ENCODE data around the gene MIPOL1. TPM values are rescaled to one million over a fixed set of nuclear protein-coding genes. Genes with fewer than 3 reads are reported as not detected.

Gene MIPOL1
- total RNA-seq, 1 donor from 2014 or later, result not detected

DNA sequence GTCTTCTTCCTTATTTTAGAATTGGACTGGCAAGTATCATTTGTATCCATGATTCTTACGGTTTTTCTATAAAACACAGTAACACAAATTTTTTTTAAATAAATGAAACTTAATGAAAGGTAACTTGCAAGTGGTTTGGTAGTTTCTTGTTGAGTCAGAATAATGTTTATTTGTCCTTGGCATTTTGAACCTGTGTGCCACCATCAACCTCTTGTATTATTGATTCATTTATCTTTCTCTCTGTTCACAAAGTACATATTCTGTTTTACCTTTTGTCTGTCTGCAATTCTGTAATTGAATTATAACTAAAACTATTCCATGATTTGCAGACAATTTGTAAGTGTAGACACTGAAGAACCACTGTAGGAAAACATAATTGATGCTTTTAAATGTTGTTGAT, 54.7 kb downstream of the MIPOL1 start:
- CTCF ChIA-PET, result no interaction called here
- H3K4me1 Mint-ChIP-seq, result no peaks in the 10 kb centered on the region
- intact Hi-C loops (cut with micrococcal nuclease), result no loop called here
- DNase-seq, result no peak
- H3K27ac Mint-ChIP-seq, result no peak overlapping the region
- no peaks in the 10 kb centered on the region for H3K9me3 Mint-ChIP-seq
- POLR2A ChIA-PET, result no interaction called here
- ATAC-seq (ENCODE audit: low read depth), result no peak
- no peaks in the 10 kb centered on the region for H3K27me3 Mint-ChIP-seq
- H3K4me3 Mint-ChIP-seq, result no peak overlapping the region
- TF ChIP-seq, protein P1, sequence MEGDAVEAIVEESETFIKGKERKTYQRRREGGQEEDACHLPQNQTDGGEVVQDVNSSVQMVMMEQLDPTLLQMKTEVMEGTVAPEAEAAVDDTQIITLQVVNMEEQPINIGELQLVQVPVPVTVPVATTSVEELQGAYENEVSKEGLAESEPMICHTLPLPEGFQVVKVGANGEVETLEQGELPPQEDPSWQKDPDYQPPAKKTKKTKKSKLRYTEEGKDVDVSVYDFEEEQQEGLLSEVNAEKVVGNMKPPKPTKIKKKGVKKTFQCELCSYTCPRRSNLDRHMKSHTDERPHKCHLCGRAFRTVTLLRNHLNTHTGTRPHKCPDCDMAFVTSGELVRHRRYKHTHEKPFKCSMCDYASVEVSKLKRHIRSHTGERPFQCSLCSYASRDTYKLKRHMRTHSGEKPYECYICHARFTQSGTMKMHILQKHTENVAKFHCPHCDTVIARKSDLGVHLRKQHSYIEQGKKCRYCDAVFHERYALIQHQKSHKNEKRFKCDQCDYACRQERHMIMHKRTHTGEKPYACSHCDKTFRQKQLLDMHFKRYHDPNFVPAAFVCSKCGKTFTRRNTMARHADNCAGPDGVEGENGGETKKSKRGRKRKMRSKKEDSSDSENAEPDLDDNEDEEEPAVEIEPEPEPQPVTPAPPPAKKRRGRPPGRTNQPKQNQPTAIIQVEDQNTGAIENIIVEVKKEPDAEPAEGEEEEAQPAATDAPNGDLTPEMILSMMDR (IDR thresholded peaks at IDR 0.05), result no peak
- H3K36me3 Mint-ChIP-seq (ENCODE audit: low read depth), result no peaks in the 10 kb centered on the region

DNA sequence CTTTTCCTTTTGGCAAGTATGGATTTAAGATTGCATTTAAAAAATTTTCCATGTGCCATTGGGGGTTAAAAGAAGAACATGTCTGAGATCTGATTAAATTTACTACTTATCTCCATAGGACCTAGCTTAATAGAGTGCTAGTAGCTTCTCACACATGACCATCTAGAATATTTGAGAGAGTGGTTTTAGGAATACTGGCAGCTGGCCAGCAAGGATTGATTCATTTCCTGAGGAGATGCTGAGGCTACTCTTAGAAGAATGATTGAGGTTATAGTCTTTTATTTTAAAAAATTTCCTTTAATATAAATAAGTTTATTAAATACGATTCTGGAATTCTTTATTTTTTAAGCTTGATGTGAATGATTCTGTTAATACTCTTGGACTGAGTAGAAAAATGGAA, 56.2 kb downstream of the MIPOL1 start:
- DNase-seq, result no peak
- Mint-ChIP-seq H3K27ac (no peak overlapping the region), H3K36me3 (ENCODE audit: low read depth) (no peaks in the 10 kb centered on the region), H3K4me3 (no peak overlapping the region), H3K27me3 (no peaks in the 10 kb centered on the region), H3K9me3 (no peaks in the 10 kb centered on the region), H3K4me1 (no peaks in the 10 kb centered on the region)
- POLR2A ChIA-PET, result no interaction called here
- intact Hi-C loops (cut with micrococcal nuclease), result no loop called here
- CTCF ChIA-PET, result no interaction called here
- ATAC-seq (ENCODE audit: low read depth), result no peak
- TF ChIP-seq, protein P1 (IDR thresholded peaks at IDR 0.05), result no peak

DNA sequence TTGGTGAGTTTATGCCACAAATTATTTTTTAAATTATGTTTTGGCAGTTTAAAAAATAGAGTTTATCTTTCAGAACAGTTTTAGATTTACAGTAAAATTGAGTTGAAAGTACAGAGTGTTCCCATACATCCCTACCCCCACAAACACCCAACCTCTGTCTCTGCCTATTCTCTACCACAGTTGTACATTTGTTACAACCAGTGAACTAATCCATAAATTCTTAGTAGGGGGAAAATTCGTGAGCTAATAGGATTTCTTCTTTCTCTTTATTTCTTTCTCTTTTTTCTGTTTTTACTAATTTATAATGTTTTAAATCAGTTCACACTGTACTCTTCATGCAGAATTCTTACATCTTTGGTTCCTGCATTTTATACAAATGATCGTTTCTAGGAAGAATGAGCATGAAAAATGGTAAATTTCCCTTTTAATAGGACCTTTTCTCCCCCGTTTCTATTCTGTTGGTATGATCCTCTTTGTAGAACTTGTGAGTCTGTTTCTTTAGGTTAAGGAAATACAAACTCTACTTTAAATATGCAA, 56.7 kb downstream of the MIPOL1 start:
- intact Hi-C loops (cut with micrococcal nuclease), result no loop called here
- H3K36me3 Mint-ChIP-seq (ENCODE audit: low read depth), result no peaks in the 10 kb centered on the region
- TF ChIP-seq, protein P1 (IDR thresholded peaks at IDR 0.05), result no peak
- no peaks in the 10 kb centered on the region for H3K9me3 Mint-ChIP-seq
- no peaks in the 10 kb centered on the region for H3K4me1 Mint-ChIP-seq
- DNase-seq (no peak), ATAC-seq (ENCODE audit: low read depth) (no peak)
- no peaks in the 10 kb centered on the region for H3K27me3 Mint-ChIP-seq
- POLR2A ChIA-PET, result no interaction called here
- no peak overlapping the region for H3K27ac Mint-ChIP-seq
- no peak overlapping the region for H3K4me3 Mint-ChIP-seq
- CTCF ChIA-PET, result no interaction called here

DNA sequence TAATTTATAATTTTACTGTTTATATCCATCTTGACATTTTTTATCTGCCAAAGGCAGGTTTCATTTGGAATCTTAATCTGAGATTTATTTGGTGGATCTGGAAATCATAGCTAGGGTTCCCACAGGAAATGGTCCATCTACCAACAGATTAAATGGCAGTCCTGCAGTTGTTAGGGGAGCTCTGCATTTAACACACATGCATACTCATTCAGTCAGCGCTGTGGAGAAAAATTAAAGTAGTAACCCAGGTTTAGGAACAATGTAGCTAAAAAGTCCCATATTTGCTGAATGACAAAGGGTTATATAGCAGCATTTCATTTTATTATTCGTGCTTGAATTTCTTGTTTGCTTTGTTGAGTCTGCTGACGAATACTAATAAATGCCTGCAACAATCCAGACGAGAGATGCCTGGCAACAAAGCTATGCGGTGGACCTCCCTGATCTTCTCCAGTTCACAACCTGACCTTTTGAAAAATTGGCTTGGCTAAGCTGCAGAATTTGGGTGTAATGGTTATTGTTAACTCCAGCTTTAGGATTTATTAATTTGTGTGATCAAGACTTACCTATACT, 59.8 kb downstream of the MIPOL1 start:
- ChIA-PET CTCF (no interaction called here), POLR2A (no interaction called here)
- Mint-ChIP-seq H3K4me3 (no peak overlapping the region), H3K27ac (no peak overlapping the region), H3K36me3 (ENCODE audit: low read depth) (no peaks in the 10 kb centered on the region), H3K9me3 (no peaks in the 10 kb centered on the region), H3K27me3 (no peaks in the 10 kb centered on the region), H3K4me1 (no peaks in the 10 kb centered on the region)
- DNase-seq (no peak), ATAC-seq (ENCODE audit: low read depth) (no peak)
- TF ChIP-seq, protein P1 (IDR thresholded peaks at IDR 0.05), result no peak
- intact Hi-C loops (cut with micrococcal nuclease), result no loop called here

DNA sequence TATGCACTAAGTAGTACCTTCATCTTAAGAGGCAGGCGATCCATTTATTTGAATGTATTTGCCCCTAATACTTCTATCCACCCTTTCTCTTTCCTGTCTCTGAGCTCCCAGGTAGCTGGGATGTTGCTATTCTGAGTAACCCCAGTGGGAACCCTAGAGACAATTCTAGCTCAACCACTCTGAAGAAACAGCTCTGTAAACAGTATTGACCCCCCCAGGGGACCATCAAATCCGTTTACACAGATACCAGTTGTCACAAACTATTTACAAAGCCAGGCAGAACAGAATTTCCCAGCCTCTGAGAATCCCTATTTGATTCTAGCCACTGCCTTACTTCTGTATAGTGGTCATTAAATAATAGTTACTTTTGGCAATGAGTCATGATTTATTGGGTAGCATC, 64.9 kb downstream of the MIPOL1 start:
- ATAC-seq (ENCODE audit: low read depth) (no peak), DNase-seq (no peak)
- ChIA-PET POLR2A (no interaction called here), CTCF (interaction anchor here (0.8 kb wide), 1 partner anchor 32 kb away, joined by 3 read pairs; no protein-coding TSS in a partner anchor)
- no peak overlapping the region for H3K4me3 Mint-ChIP-seq
- H3K4me1 Mint-ChIP-seq, result no peaks in the 10 kb centered on the region
- TF ChIP-seq, protein P1 (IDR thresholded peaks at IDR 0.05), result no peak
- no peaks in the 10 kb centered on the region for H3K27me3 Mint-ChIP-seq
- intact Hi-C loops (cut with micrococcal nuclease), result no loop called here
- no peak overlapping the region for H3K27ac Mint-ChIP-seq
- no peaks in the 10 kb centered on the region for H3K36me3 Mint-ChIP-seq (ENCODE audit: low read depth)
- no peaks in the 10 kb centered on the region for H3K9me3 Mint-ChIP-seq
